GM15510 (cell line): Measurements from ENCODE around the gene VAPB.

Source experiments
- POLR2A ChIP-seq: IDR thresholded peaks from 3 replicates; pipeline ENCODE4 v1.6.1; 2011; ENCODE audit warnings: borderline replicate concordance; ENCODE audit not compliant: insufficient read length; ENCODE audit errors: extremely low read depth

The VAPB gene

DNA sequence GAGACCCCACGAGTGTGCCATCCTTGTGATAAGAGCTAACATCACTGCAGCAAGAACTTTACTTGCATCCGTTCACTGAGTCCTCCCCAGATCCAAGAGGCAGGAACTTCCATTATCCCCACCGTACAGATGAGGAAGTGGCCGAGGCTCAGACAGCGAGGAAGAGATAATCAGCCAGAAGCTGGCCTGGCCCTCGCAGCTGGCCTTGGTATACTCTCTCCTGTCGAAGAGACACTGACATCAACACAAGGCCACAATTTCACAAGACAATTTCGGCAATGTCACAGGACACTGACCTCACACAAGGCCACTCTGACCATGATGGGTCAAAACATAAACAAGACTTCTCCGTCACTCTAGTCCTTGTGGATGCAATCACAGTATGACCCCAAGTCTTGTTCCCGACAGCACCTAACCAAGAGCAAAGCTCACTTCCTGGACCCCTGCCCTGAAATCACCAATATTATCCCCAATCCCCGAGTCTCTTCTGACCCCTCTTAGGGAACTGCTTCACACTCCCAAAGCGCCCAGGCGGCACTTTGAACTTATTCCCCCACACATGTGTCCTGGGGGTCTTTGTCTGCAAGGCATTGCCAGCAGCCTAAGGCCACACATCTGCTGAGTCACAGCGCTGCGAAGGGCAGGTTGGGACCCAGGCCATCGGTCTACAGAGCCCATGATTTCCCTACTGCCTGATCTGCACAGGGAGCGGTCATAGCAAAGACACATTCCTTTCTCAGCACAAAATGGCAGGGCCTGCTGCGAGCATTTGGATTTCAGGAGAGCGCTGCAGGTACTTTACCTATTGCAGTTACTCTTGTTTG, 14.8 kb upstream of the VAPB start:
- no peak for TF ChIP-seq POLR2A

DNA sequence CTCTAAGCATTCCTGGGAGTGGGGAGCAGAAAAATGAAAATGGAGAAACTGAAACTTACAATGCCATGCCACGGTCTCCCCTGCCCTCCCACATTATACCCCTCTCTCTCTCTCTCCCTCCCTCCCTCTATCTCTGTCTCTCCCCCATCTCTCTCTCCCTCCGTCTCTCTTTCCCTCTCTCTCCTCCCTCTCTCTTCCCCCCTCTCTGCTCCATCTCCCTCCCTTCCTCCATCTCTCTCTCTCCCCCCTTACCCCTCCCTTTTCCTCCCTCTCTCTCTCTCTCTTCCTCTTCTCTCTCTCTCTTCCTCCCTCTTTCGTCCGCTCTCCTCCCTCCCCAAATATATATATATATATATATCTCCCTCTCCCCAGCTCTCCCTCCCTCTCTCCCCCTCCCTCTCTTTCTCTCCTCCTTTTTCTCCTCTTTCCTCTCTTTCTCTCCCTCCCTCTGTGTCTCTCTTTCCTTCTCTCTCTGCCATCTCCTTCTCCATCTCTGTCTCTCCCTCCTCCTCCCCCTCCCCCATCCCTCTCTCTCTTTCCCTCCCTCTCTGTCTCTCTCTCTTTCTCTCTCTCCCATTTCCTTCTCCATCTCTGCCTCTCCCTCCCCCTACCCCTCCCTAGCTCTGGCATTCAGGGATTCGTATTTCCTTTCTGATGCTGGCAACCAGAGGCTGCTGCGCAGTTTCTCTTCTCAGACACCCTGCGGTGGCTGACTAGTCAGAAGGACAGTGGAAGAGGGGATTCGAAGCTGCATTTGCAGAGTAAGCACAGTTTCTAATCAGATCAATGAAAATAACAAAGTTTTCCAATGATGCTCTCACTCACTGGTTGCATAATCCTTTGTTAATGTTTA, 13.9 kb upstream of the VAPB start:
- no peak for TF ChIP-seq POLR2A

DNA sequence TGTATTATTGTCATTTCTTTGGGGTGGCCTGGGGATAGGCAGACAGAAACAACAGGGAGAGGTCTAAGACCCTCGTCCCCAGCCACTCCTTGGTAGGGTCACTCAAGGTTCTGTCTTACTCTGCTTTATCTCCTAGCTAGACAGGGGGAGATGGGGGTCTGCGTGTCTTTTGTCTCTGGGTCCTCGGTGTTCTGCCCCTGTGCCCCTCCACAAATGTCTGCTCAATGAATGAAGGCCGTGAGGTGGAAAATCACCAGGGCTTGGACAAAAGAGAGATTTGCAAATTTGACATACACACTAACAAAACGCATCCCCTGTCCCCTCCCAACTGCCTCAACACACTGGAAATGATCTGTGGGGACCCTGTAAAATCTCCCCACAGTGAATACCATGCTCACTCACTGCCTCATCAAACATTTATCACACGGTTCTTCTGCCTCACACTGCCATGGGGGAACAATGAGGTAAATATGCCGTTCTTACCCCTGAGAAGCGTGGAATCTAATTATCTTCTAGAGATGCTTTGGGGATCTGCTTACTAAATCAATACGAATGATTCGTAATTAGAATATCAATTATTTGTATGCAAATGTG, 13.2 kb upstream of the VAPB start:
- TF ChIP-seq POLR2A = no peak

DNA sequence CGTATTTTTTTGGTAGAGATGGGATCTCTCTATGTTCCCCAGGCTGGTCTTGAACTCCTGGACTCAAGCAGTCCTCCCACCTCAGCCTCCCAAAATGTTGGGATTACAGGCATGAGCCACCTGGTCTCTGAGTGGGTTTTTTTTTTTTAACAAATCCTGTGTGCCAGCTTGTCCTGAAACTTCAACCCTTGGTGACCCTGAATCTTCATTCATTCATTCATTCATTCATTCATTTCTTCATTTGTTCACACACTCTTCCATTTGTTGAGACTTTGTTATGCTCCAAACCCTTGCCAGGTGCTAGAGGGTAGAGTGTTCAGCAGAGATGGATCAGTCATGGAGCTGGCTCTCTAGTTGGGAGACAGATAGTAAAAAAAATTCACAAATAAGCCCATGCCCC, 12.0 kb upstream of the VAPB start:
- TF ChIP-seq POLR2A = no peak

DNA sequence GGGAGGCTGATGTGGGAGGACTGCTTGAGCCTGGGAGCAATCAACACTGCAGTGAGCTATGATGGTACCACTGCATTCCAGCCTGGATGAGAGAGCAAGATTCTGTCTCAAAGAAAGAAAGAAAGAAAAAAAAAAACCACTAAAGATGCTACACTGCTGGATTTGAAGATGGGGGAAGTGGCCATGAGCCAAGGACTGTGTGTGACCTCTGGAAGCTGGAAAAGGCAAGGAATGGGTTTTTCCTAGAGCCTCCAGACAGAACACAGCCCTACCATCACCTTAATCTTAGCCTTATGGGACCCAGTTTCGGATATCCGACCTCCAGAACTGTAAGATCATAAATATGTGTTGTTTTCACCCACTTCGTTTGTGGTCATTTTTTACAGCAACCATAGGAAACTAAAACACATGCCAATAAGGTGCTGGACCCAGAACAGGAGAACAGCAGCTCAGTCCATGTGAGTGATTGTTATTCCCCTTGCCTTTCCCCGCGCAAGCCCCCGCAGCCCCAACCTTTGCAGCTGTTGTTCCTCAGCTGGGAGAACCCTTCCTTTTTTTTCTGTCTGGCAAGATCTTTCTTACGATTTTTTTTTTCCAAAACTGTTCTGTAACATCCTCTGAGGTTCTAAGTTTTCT, 11.1 kb upstream of the VAPB start:
- TF ChIP-seq POLR2A = no peak

DNA sequence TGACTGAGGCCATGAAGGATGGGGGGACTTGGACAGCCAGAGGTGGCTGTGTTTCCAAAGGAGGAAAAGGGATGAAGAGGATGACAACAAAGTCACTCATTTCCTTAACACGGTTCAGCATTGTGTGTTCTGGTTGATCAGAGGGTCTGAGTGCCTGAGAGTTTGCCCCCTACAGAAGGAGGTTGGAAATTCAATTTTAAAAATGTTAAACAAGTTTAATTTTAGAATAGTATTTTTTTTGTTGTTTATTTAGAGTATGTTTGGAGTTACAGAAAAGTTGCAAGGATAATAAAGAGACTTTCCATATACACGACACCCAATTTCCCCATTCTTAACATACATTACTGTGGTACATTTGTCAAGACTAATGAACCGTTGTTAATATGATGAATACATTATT, 10.3 kb upstream of the VAPB start:
- TF ChIP-seq POLR2A = no peak

DNA sequence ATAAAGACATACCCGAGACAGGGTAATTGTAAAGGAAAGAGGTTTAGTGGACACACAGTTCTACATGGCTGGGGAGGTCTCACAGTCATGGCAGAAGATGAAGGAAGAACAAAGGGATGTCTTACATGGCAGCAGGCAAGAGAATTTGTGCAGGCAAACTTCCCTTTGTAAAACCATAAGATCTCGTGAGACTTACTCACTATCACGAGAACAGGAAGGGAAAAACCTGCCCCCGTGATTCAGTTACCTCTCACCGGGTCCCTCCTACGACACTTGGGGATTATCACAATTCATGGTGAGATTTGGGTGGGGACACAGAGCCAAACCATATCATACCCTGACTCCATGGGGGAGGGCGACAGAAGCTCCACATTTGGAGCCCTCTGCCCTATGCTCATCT, 7.4 kb upstream of the VAPB start:
- TF ChIP-seq POLR2A = no peak

DNA sequence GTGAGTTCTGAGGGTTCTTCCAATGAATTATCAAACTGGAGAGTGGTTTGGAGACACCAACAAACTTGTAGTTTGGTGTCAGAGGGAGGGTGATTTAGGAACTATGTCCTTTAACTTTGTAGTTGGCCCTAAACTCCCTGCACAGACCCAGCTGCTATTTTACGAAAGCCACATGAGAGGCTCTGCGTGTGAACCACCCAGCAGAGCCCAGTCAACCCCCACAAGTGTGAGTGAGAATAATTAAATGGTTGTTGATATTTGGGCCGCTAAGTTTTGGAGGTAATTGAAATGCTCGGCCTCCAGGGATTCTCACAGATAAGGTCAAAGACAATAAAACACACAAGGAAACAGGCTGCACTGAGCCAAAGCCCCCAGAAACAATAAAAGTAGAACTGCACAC, 6.9 kb upstream of the VAPB start:
- no peak for TF ChIP-seq POLR2A

DNA sequence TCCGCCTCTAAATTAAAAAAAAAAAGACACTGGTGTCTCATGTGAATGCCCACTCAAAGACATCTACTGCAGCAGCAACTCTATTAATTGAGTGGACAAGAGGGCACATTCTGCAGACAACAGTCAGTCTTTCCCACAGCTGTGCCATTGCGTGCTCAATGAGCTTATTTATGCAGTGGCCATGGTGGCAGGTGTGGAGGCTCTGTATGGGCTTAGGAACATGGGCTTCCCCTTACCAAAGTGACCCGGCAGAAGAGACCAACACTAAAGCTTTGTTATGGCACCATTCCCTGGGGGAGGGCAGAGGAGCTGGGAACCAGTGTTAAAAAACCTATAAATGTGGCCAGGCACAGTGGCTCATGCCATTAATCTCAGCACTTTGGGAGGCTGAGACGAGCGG, 4.2 kb upstream of the VAPB start:
- no peak for TF ChIP-seq POLR2A

DNA sequence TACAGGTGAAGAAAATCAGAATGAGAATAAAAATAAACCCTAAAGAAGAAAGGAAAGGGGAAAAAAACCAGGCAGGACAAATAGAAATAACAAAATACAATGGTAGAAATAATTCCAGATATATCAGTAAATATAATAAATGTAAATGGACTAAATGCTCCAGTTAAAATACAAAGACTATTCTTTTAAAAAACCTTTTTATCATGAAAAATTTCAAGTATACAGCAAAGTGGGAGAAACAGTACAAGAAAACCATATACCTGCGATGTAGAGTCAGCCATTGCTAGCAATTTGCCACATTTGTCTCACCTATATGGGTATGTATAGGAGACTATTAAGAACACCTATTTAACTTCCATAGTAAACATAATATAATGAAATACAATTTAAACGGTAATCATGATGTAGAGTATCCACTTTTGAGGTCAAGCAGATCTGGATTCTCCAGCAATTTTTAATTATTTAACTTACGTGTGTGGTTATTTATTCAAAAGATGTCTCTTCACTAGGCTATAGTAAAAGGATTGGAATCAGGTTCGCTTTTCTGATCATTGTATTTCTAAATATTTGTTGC, 914 bp upstream of the VAPB start:
- TF ChIP-seq POLR2A = no peak

DNA sequence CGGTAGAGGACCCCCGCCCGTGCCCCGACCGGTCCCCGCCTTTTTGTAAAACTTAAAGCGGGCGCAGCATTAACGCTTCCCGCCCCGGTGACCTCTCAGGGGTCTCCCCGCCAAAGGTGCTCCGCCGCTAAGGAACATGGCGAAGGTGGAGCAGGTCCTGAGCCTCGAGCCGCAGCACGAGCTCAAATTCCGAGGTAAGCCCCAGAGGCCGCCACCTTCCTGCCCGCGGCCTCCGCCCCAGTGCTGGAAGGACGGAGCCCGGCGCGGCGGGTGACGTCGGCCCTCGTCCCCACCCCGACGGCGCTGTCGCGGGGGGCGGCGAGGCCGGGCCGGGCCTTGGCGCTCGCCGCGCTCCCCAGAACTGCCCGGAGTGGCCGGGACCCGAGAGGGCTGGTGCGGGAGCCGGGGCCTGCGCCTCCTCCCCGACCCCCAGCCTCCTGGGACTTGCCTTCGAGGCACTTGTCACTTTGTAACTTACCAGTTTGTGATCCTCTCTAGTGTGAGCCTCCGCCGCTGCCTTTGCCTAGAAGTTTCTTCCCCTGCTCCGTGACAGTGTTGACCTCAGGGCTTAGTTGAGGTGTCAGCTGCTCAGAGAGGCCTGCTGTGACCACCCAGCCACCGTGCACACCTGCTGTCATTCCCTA, 417 bp downstream of the VAPB start:
- no peak for TF ChIP-seq POLR2A

DNA sequence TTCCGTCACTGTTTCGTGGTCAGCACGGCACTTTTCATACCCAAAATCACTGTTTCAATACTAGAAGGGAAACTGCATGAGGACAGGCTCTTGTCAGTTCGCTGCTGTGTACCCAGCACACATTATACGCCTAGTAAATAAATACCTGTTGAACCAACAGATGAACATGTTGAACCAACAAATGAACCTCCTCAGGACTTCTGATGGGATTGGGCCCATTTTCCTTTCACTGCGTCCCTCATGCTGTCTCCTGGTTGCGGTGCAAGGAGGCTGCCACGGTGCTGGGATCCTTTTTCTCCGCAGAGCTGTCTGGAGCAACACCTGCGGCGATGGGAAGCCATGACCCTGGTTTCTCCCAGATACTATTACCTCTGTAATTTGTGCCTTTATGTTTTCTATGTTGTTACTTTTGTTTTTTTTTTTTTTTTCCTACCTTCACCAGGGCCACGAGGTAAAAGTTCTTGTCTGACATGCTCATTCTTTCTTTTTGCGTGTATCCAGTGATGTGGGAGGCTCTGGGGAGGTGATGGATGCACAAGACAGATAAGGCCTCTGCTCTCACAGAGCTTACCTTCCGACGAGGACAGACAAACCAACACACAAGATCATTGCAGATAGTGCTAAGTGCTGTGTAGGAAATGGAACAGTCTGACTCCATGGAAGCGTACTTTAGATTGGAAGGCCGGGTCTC, 1.1 kb downstream of the VAPB start:
- no peak for TF ChIP-seq POLR2A

DNA sequence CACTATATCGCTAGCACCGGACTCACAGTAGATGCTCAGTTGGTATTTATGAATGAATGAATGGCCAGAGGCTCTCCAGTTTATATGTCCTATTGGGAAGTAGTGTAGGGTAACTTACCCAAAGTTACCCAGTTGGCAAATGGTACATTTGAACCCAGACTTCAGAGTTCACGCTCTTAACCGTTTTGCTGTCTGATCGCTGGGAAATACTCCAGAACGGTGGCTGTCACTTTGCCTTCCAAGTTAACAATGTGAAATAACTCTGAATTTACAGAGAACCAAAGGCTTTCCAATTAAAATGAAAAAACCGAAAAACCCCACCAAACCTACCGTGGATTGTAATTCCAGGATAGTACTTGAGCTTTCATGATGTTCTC, 1.6 kb downstream of the VAPB start:
- TF ChIP-seq POLR2A = no peak

DNA sequence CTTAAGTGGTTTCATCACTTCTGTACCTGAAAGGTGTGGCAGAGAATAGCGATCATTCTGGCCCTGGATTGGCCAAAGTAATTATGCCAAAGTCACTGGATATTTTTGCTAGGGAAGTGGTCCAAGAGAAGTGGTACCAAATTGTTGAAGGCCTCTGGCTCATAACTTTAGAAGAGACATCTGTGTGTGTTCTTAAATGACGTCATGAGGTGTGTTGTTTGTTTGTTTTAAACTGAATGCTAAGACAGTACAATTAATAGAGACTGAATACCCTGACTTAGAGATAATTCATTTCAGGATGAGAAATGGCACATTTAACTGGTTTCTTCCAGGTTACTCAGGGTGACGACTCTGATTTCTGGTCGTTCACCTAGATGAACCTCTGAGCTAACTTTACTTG, 3.3 kb downstream of the VAPB start:
- TF ChIP-seq POLR2A = no peak
